OCI-LY1 (cell line): ENCODE measurements around the gene MOGAT1.

Experiments
- H2AFZ ChIP-seq: fragments of 200-600 bp; sonication (generic), shearing (Covaris generic); 2 replicates; pipeline ENCODE4 v1.6.0; 2014; ENCODE audit warnings: antibody characterized with exemption, mild to moderate bottlenecking, low read length
- H3F3A ChIP-seq: fragments of 200-600 bp; sonication (generic), shearing (Covaris generic); 2 replicates; pipeline ENCODE4 v1.6.0; 2014; ENCODE audit warnings: mild to moderate bottlenecking, antibody characterized with exemption, low read length, moderate library complexity; ENCODE audit not compliant: insufficient read depth
- H3K27ac ChIP-seq: fragments of 200-600 bp; sonication (generic); 2 replicates; pipeline ENCODE4 v1.5.1; 2014; ENCODE audit warnings: low read length, mixed run types, mild to moderate bottlenecking, low read depth; ENCODE audit not compliant: poor library complexity, severe bottlenecking
- H3K27me3 ChIP-seq: fragments of 200-600 bp; sonication (generic); 2 replicates; pipeline ENCODE4 v1.6.0; 2014; ENCODE audit warnings: antibody characterized with exemption, mild to moderate bottlenecking, low read length, moderate library complexity; ENCODE audit not compliant: insufficient read depth
- H3K36me3 ChIP-seq: fragments of 200-600 bp; sonication (generic); 2 replicates; pipeline ENCODE4 v1.6.1; 2014; ENCODE audit warnings: mild to moderate bottlenecking, antibody characterized with exemption, low read length, moderate library complexity, mixed read lengths; ENCODE audit not compliant: insufficient read depth
- H3K4me1 ChIP-seq: fragments of 200-600 bp; sonication (generic); 2 replicates; pipeline ENCODE4 v1.5.1; 2014; ENCODE audit warnings: mild to moderate bottlenecking, low read length, moderate library complexity; ENCODE audit not compliant: insufficient read depth, severe bottlenecking
- H3K4me2 ChIP-seq: fragments of 200-600 bp; sonication (generic), shearing (Covaris generic); 2 replicates; pipeline ENCODE4 v1.6.1; 2014; ENCODE audit warnings: low read length
- H3K4me3 ChIP-seq: fragments of 200-600 bp; sonication (generic); 2 replicates; pipeline ENCODE4 v1.5.1; 2014; ENCODE audit warnings: low read length, low read depth, mild to moderate bottlenecking, mixed read lengths; ENCODE audit not compliant: poor library complexity, severe bottlenecking
- H3K79me2 ChIP-seq: fragments of 200-600 bp; shearing (Covaris generic); 2 replicates; pipeline ENCODE4 v1.6.1; 2016; ENCODE audit warnings: mixed run types, low read length, mixed read lengths; ENCODE audit not compliant: insufficient read depth
- H3K9ac ChIP-seq: fragments of 200-600 bp; sonication (generic), shearing (Covaris generic); 2 replicates; pipeline ENCODE4 v1.6.1; 2014; ENCODE audit warnings: mild to moderate bottlenecking, low read length, mixed read lengths
- H3K9me2 ChIP-seq: fragments of 200-600 bp; sonication (generic), shearing (Covaris generic); 2 replicates; pipeline ENCODE4 v1.6.1; 2014; ENCODE audit warnings: low read depth, mild to moderate bottlenecking, low read length, mixed read lengths
- H3K9me3 ChIP-seq: fragments of 200-600 bp; shearing (Covaris generic); 2 replicates; pipeline ENCODE4 v1.6.1; 2014; ENCODE audit warnings: low read length, mixed read lengths
- H4K20me1 ChIP-seq: fragments of 200-600 bp; sonication (generic), shearing (Covaris generic); 2 replicates; pipeline ENCODE4 v1.6.0; 2016; ENCODE audit warnings: mild to moderate bottlenecking, low read length; ENCODE audit not compliant: insufficient read depth
- EZH2 ChIP-seq: fragments of 200-600 bp; sonication (generic), shearing (Covaris generic); IDR thresholded peaks from 2 replicates; pipeline ENCODE4 v1.8.0; 2017; ENCODE audit warnings: borderline replicate concordance, mixed run types, mild to moderate bottlenecking, antibody characterized with exemption, low read length, moderate library complexity, mixed read lengths
- TF ChIP-seq, protein P1 (sequence below): fragments of 200-600 bp; sonication (generic), shearing (Covaris generic); IDR thresholded peaks from 2 replicates; pipeline ENCODE4 v1.5.1; 2017; ENCODE audit warnings: mild to moderate bottlenecking, antibody characterized with exemption, low read length, moderate library complexity, mixed read lengths

Gene MOGAT1

DNA sequence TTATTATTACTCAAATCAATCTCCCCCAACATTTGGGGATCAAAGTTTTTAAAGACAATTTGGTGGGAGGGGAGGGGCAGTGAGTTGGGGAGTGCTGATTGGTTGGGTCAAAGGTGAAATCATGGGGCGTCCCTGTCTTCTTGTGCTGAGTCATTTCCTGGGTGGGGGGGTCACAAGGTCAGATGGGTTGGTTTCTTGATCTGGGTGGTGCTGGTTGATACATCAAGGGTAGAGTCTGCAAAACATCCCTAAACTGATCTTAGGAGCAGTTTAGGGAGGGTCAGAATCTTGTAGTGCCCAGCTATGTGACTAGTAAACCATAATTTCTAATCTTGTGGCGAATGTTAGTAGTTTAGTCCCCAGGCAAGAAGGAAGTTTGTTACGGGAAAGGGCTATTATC is 67.4 kb downstream of the MOGAT1 start:
- Histone ChIP-seq H3K9me3 (0 out of 2 replicates have a peak, but pooled peaks cover 2% of the 10 kb centered on the region), H4K20me1 (no peaks in the 10 kb centered on the region), H3K9ac (no peak overlapping the region), H2AFZ (no peak overlapping the region), H3K9me2 (no peaks in the 10 kb centered on the region), H3K36me3 (no peaks in the 10 kb centered on the region; the same call in 1 of the 2 replicates), H3K27me3 (no peaks in the 10 kb centered on the region), H3F3A (no peaks in the 10 kb centered on the region; the same call in 1 of the 2 replicates), H3K4me3 (no peak overlapping the region), H3K27ac (no peak overlapping the region), H3K79me2 (no peaks in the 10 kb centered on the region), H3K4me1 (no peaks in the 10 kb centered on the region), H3K4me2 (no peak overlapping the region)
- TF ChIP-seq, protein P1, sequence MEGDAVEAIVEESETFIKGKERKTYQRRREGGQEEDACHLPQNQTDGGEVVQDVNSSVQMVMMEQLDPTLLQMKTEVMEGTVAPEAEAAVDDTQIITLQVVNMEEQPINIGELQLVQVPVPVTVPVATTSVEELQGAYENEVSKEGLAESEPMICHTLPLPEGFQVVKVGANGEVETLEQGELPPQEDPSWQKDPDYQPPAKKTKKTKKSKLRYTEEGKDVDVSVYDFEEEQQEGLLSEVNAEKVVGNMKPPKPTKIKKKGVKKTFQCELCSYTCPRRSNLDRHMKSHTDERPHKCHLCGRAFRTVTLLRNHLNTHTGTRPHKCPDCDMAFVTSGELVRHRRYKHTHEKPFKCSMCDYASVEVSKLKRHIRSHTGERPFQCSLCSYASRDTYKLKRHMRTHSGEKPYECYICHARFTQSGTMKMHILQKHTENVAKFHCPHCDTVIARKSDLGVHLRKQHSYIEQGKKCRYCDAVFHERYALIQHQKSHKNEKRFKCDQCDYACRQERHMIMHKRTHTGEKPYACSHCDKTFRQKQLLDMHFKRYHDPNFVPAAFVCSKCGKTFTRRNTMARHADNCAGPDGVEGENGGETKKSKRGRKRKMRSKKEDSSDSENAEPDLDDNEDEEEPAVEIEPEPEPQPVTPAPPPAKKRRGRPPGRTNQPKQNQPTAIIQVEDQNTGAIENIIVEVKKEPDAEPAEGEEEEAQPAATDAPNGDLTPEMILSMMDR = no peak
- TF ChIP-seq EZH2 = no peak

DNA sequence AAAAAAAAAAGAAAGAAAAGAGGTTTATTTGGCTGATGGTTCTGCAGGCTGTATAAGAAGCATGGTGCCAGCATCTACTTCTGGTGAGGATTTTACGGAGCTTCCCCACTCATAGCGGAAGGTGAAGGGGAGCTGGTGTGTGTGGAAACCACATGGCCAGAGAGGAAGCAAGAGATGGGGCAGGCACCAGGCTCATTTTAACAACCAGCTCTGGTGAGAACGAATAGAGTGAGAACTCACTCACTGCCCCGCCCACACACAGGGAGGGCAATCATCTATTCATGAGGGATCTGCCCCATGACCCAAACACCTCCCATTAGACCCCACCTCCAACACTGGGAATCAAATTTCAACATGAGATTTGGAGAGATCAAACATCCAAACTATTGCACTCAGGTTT is 68.5 kb downstream of the MOGAT1 start:
- Histone ChIP-seq H3K27ac (no peak overlapping the region), H3K9ac (no peak overlapping the region)
- TF ChIP-seq, protein P1 = no peak
- no peak for TF ChIP-seq EZH2

DNA sequence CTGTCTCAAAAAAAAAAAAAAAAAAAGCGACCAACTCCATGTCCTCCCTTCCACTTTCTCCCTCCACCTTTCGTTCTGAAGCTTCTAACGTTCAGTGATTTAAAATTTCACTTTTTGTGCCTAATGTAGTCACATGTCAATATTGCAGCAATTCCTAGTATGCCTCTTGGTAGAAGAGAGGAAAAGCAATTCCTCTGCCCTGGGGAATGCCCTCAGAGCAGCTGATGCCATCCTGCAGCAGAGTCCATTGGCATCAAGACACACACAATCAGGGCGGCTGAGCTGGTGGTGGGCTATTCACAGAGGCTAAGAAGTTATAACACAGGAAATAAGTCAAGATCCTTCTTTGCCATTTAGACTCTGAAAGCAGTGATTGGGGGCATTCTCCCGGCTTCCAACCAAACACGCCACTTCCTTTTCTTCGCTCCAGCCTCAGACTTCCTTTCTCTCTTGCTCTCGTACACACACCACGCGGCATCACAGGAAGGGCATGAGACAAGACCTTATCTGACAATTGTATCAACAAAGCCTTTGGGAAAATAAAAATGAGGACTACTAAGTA is 71.9 kb downstream of the MOGAT1 start:
- Histone ChIP-seq H4K20me1 (no peaks in the 10 kb centered on the region), H3K27ac (no peak overlapping the region), H3K27me3 (no peaks in the 10 kb centered on the region), H3F3A (no peaks in the 10 kb centered on the region), H3K9ac (no peak overlapping the region), H3K4me3 (no peak overlapping the region), H3K36me3 (no peaks in the 10 kb centered on the region; the same call in 1 of the 2 replicates), H3K9me2 (no peaks in the 10 kb centered on the region), H3K79me2 (no peaks in the 10 kb centered on the region), H3K4me2 (no peak overlapping the region), H3K4me1 (no peaks in the 10 kb centered on the region), H3K9me3 (0 out of 2 replicates have a peak, but pooled peaks cover under 1% of the 10 kb centered on the region), H2AFZ (no peak overlapping the region)
- TF ChIP-seq EZH2 = no peak
- TF ChIP-seq, protein P1 = no peak

More for the DNA sequence above, 68.5 kb downstream of the MOGAT1 start:
- Histone ChIP-seq H3K36me3 (no peaks in the 10 kb centered on the region; the same call in 1 of the 2 replicates), H4K20me1 (no peaks in the 10 kb centered on the region), H3K4me3 (no peak overlapping the region), H3K9me2 (no peaks in the 10 kb centered on the region), H2AFZ (no peak overlapping the region), H3F3A (no peaks in the 10 kb centered on the region; the same call in 1 of the 2 replicates), H3K27me3 (no peaks in the 10 kb centered on the region), H3K79me2 (no peaks in the 10 kb centered on the region), H3K9me3 (0 out of 2 replicates have a peak, but pooled peaks cover 2% of the 10 kb centered on the region), H3K4me1 (no peaks in the 10 kb centered on the region), H3K4me2 (no peak overlapping the region)
